HG03159 (cell line): ENCODE data around the gene SERPINA9.
"Not testable (repeated sequence)": the region's sequence is repeated elsewhere in the genome, so short reads cannot be mapped to it uniquely, and the experiment has no call there.

ENCODE experiments used
- ATAC-seq: cut with Tn5 transposase; IDR thresholded peaks from one replicate; pipeline ENCODE4 v1.9.1; 2021; ENCODE audit warnings: mild to moderate bottlenecking, moderate library complexity; ENCODE audit not compliant: unreplicated experiment

SERPINA9 gene

GRCh38 chr14:94428610-94429009 is 47.4 kb downstream of the SERPINA9 start:
- no peak for ATAC-seq

- no peak for ATAC-seq
Observed at GRCh38 chr14:94427016-94427613, 48.9 kb downstream of the SERPINA9 start.

- no peak for ATAC-seq
Observed at GRCh38 chr14:94426526-94426925, 49.5 kb downstream of the SERPINA9 start.

- no peak for ATAC-seq
Observed at GRCh38 chr14:94424371-94424770, 51.6 kb downstream of the SERPINA9 start.

GRCh38 chr14:94423453-94424056 is 52.4 kb downstream of the SERPINA9 start:
- ATAC-seq, result no peak

GRCh38 chr14:94421316-94421715 is 54.7 kb downstream of the SERPINA9 start:
- no peak for ATAC-seq

GRCh38 chr14:94417497-94418205 is 58.3 kb downstream of the SERPINA9 start:
- ATAC-seq, result not testable (repeated sequence)
